HepG2 (cell line): Measurements from ENCODE around the gene FN1. TPM values are rescaled to one million over a fixed set of nuclear protein-coding genes. Genes with fewer than 3 reads are reported as not detected.

Experiments used
- ATRX ChIP-seq: sonication (generic); formaldehyde crosslinking; IDR thresholded peaks from 2 replicates; pipeline ENCODE4 v1.4.0; 2020; ENCODE audit warnings: missing genetic modification reagents, borderline replicate concordance
- BORCS8-MEF2B ChIP-seq: sonication (generic); formaldehyde crosslinking; IDR thresholded peaks from 2 replicates; pipeline ENCODE4 v1.8.0; 2022; ENCODE audit warnings: mild to moderate bottlenecking, missing genetic modification reagents
- IRF9 ChIP-seq: sonication (generic); formaldehyde crosslinking; IDR thresholded peaks from 2 replicates; pipeline ENCODE4 v1.8.0; 2022; ENCODE audit warnings: missing genetic modification reagents, mild to moderate bottlenecking, borderline replicate concordance
- MATR3 ChIP-seq: sonication (generic); formaldehyde crosslinking; IDR thresholded peaks from 2 replicates; pipeline ENCODE4 v1.4.0; 2020; ENCODE audit warnings: missing genetic modification reagents
- PAX8 ChIP-seq: sonication (generic); formaldehyde crosslinking; IDR thresholded peaks from 2 replicates; pipeline ENCODE4 v1.8.0; 2022; ENCODE audit warnings: mild to moderate bottlenecking, missing genetic modification reagents, borderline replicate concordance
- SMARCE1 ChIP-seq: fragments of 450-650 bp; IDR thresholded peaks from 2 replicates; pipeline ENCODE4 v1.6.1; 2017; ENCODE audit warnings: borderline replicate concordance
- ZBTB40 ChIP-seq, 2 experiments: fragments of 450-650 bp in 1 of 2; sonication (generic) in 1 of 2; formaldehyde crosslinking in 1 of 2; IDR thresholded peaks; 2 replicates each; pipeline versions ENCODE4 v1.6.1 to v1.8.0; 2016 to 2022; ENCODE audit warnings: antibody characterized with exemption in 1 of 2, mild to moderate bottlenecking in 1 of 2, missing genetic modification reagents in 1 of 2
- ZNF318 ChIP-seq: sonication (generic); formaldehyde crosslinking; IDR thresholded peaks from 2 replicates; pipeline ENCODE4 v1.4.0; 2020; ENCODE audit warnings: mild to moderate bottlenecking, missing genetic modification reagents
- ZNF335 ChIP-seq: sonication (generic); formaldehyde crosslinking; IDR thresholded peaks from 2 replicates; pipeline ENCODE4 v1.4.0; 2020; ENCODE audit warnings: missing genetic modification reagents
- polyA plus RNA-seq, 8 experiments: library from polyadenylated mRNA; depleted of rRNA in 3 of 8; stranded (reverse) in 7 of 8; unstranded in 1 of 8; fragments of >200 nt; fragmentation: Illumina TruSeq in 4 of 8; extraction: Trizol in 4 of 8; gene quantifications; 2 replicates each; pipeline versions ENCODE4 v1.2.1 to v1.2.3, GENCODE V29; 2011 to 2016; ENCODE audit warnings: low read depth in 4 of 8, missing spikeins in 1 of 8, mixed read lengths in 1 of 8; ENCODE audit not compliant: insufficient read depth in 1 of 8
- total RNA-seq, 5 experiments: library from RNA; depleted of rRNA; stranded (reverse); fragments of >200 nt; fragmentation: Illumina TruSeq; extraction: Trizol; gene quantifications; 2 replicates each; pipeline ENCODE4 v1.2.3, GENCODE V29; 2016; ENCODE audit warnings: low read depth in 1 of 5

FN1 gene
- total and polyA plus RNA-seq, 2 of the 13 experiments (the other 11 are each of a cell fraction or from before 2014, with no cell fraction given) = 1,847 to 6,471 TPM

- TF ChIP-seq ZNF318 (no peak), IRF9 (CRISPR knock-in tag) (peak; percentile 61; the same call in 1 of the 2 replicates), MATR3 (CRISPR knock-in tag) (no peak), ZBTB40 (IDR thresholded peaks at IDR 0.05) (no peak), ZBTB40 (CRISPR knock-in tag; IDR thresholded peaks at IDR 0.05) (peak; percentile 24; the same call in 1 of the 2 replicates), ATRX (CRISPR knock-in tag) (no peak), PAX8 (CRISPR knock-in tag) (no peak; the same call in 1 of the 2 replicates), ZNF335 (CRISPR knock-in tag) (peak; percentile 89), SMARCE1 (no peak), BORCS8-MEF2B (peak; percentile 78)
These were observed at the start of gene FN1 (continued) for GRCh38 chr2:215435870-215436704.
